Spinal cord (tissue), 10 donors: ENCODE data around the gene FOXN3. TPM values are rescaled to one million over a fixed set of nuclear protein-coding genes. Genes with fewer than 3 reads are reported as not detected.
"Not testable (repeated sequence)": the region's sequence is repeated elsewhere in the genome, so short reads cannot be mapped to it uniquely, and the experiment has no call there.

Experiments
- DNase-seq, 6 donors: peaks; one replicate each; pipeline versions ENCODE4 v3.0.0 to v3.0.0-alpha.2; 2013 to 2015; ENCODE audit warnings: low spot score in 6 of 6, low read depth in 4 of 6
- H3K27ac ChIP-seq: one replicate; pipeline ENCODE4 v1.5.1; 2013; ENCODE audit warnings: low read depth, low read length, control low read depth
- H3K27me3 ChIP-seq: one replicate; pipeline ENCODE4 v1.6.1; 2013; ENCODE audit warnings: low read length; ENCODE audit not compliant: control insufficient read depth, insufficient read depth
- H3K36me3 ChIP-seq: one replicate; pipeline ENCODE4 v1.6.1; 2013; ENCODE audit warnings: low read length; ENCODE audit not compliant: control insufficient read depth, insufficient read depth
- H3K4me1 ChIP-seq: one replicate; pipeline ENCODE4 v1.6.1; 2013; ENCODE audit warnings: low read length; ENCODE audit not compliant: control insufficient read depth, insufficient read depth
- H3K4me3 ChIP-seq: one replicate; pipeline ENCODE4 v1.5.1; 2013; ENCODE audit warnings: low read depth, low read length, control low read depth
- H3K9me3 ChIP-seq: one replicate; pipeline ENCODE4 v1.6.1; 2013; ENCODE audit warnings: low read length; ENCODE audit not compliant: control insufficient read depth, insufficient read depth
- WGBS: methylation state at CpG from one replicate; pipeline ENCODE4 v1.1.5; 2013; ENCODE audit warnings: missing lambda C conversion rate; ENCODE audit not compliant: insufficient coverage; 5-methylcytosine and 5-hydroxymethylcytosine counted together
- polyA plus RNA-seq, 2 donors: library from polyadenylated mRNA; unstranded; fragments of 120-200 nt; gene quantifications; one replicate each; pipeline ENCODE4 v1.2.1, GENCODE V29; 2013; ENCODE audit not compliant: insufficient read length in 2 of 2
- total RNA-seq, 2 donors: library from RNA; depleted of rRNA in 1 of 2; stranded (reverse); fragments of 120-200 nt in 1 of 2; fragments of >200 nt in 1 of 2; gene quantifications; one replicate each; pipeline versions ENCODE4 v1.2.3 to v1.2.4, GENCODE V29; 2013 to 2014
- donor health status: healthy.

FOXN3 gene
- total and polyA plus RNA-seq, 4 donors, result 37.8 to 56.8 (median 46.8) TPM

DNA sequence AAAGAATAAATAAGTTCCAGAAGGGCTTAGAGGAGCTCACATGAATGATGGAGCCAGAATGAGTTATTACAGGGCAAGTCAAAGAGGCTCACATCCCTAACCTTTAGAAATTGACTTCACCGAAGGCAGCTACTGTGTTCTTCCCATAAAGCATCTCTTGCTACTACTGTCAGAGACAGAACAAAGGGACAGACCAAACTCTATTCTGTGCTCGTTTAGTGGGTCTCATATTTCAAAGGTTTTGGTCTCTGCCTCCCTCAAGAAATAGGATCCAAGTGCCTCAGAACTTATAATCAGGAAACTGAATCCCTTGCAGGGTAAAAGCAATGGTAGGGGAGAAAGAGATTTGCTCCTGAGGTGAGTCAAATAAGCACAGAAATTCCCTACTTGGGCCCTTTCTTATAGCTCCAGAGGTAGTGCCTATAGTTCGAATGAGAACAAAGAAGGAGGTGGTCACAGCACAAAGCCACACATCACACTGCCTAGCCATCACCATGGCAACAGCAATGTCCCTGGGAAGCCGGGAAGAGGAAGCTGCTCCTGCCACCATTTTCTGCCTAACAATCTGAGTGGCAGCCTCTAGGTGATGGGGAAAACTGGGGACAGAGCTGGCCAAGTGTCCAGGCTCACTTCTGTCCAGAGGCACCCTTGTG lies 294.9 kb downstream of the FOXN3 start:
- Histone ChIP-seq H3K4me3 (no peak overlapping the region), H3K27ac (no peak overlapping the region), H3K4me1 (peaks cover 4% of the 10 kb centered on the region), H3K36me3 (no peaks in the 10 kb centered on the region), H3K27me3 (no peaks in the 10 kb centered on the region), H3K9me3 (peaks cover 1% of the 10 kb centered on the region)
- 7% methylated on average over 2 of the region's 4 CpGs for WGBS
- peak in 4 of 6 donors; percentile 26 to 95 (median 50) for DNase-seq

DNA sequence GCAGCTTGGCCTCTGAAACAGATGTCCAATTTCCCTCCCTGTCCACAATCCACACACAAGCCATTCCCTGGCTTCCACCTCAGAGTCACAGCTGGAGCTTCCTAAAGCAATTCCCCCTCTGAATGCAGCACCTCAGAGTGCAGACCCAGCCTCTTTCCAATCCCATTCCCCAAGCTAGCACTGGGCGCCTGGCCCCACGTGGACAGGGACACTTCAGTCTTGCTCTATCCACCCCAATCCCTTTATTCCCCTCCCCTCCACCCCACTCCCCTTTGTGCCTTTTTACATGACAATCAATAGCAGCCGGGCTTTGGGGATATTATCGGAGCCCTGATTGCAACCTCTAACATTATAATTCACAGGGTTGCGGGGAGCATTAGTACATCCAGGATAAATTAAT lies 300.0 kb downstream of the FOXN3 start:
- peaks cover 1% of the 10 kb centered on the region for H3K9me3 ChIP-seq
- no peaks in the 10 kb centered on the region for H3K4me1 ChIP-seq
- no peaks in the 10 kb centered on the region for H3K36me3 ChIP-seq
- no peaks in the 10 kb centered on the region for H3K27me3 ChIP-seq
- peak in 1 of 6 donors; percentile 24 for DNase-seq
- no peak overlapping the region for H3K27ac ChIP-seq
- WGBS, result 54% methylated on average over 2 of the region's 5 CpGs
- H3K4me3 ChIP-seq, result no peak overlapping the region

DNA sequence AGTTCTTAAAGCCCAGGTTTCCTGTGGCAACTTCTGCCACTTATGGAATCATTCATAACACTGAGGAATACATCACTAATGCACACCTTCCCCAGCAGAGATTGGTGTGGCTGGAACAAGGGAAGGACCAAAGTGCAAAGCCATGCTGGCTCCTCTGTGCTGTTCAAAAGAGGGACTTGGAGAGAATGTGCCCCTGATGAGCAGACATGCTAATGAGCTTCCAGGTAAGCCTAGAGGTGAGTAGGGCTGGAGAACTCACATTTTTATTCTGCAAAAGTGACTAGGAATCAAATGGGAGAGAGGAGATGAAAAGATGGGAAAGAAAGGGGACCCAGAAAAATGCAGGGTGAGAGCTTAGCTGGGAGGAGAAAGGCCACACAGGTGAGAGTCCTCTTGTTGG lies 302.9 kb downstream of the FOXN3 start:
- H3K4me1 ChIP-seq, result no peaks in the 10 kb centered on the region
- no peaks in the 10 kb centered on the region for H3K36me3 ChIP-seq
- no peaks in the 10 kb centered on the region for H3K27me3 ChIP-seq
- H3K9me3 ChIP-seq, result no peaks in the 10 kb centered on the region
- DNase-seq, result no peak
- no peak overlapping the region for H3K4me3 ChIP-seq
- no peak overlapping the region for H3K27ac ChIP-seq

- H3K27ac ChIP-seq, result no peak overlapping the region
- DNase-seq, result no peak
- H3K36me3 ChIP-seq, result no peaks in the 10 kb centered on the region
- H3K9me3 ChIP-seq, result no peaks in the 10 kb centered on the region
- no peak overlapping the region for H3K4me3 ChIP-seq
- 96% methylated on average over 9 of the region's 18 CpGs for WGBS
- no peaks in the 10 kb centered on the region for H3K27me3 ChIP-seq
- no peaks in the 10 kb centered on the region for H3K4me1 ChIP-seq
These were observed 304.3 kb downstream of the FOXN3 start for GRCh38 chr14:89112720-89113119.

GRCh38 chr14:89111766-89112543 lies 305.1 kb downstream of the FOXN3 start:
- not testable (repeated sequence) for H3K9me3 ChIP-seq, H3K27ac ChIP-seq, H3K4me1 ChIP-seq, H3K27me3 ChIP-seq, DNase-seq, H3K36me3 ChIP-seq, H3K4me3 ChIP-seq
- WGBS, result 76% methylated on average over 18 of the region's 25 CpGs

- not testable (repeated sequence) for DNase-seq, H3K9me3 ChIP-seq, H3K27ac ChIP-seq, H3K4me3 ChIP-seq, H3K4me1 ChIP-seq, H3K36me3 ChIP-seq, H3K27me3 ChIP-seq
- 100% methylated on average over 2 of the region's 13 CpGs for WGBS
These were observed 305.8 kb downstream of the FOXN3 start for GRCh38 chr14:89111232-89111631.

GRCh38 chr14:89110110-89110509 lies 306.9 kb downstream of the FOXN3 start:
- Histone ChIP-seq H3K4me1 (no peaks in the 10 kb centered on the region), H3K36me3 (no peaks in the 10 kb centered on the region), H3K27me3 (no peaks in the 10 kb centered on the region), H3K27ac (no peak overlapping the region), H3K9me3 (no peaks in the 10 kb centered on the region), H3K4me3 (no peak overlapping the region)
- DNase-seq, result no peak
- WGBS, result 95% methylated on average over 9 of the region's 9 CpGs

- H3K27ac ChIP-seq, result no peak overlapping the region
- no peaks in the 10 kb centered on the region for H3K36me3 ChIP-seq
- no peaks in the 10 kb centered on the region for H3K9me3 ChIP-seq
- 81% methylated on average over 4 of the region's 4 CpGs for WGBS
- no peak for DNase-seq
- H3K27me3 ChIP-seq, result no peaks in the 10 kb centered on the region
- H3K4me3 ChIP-seq, result no peak overlapping the region
- H3K4me1 ChIP-seq, result no peaks in the 10 kb centered on the region
These were observed 308.4 kb downstream of the FOXN3 start for GRCh38 chr14:89108608-89109007.

GRCh38 chr14:89107626-89108025 lies 309.4 kb downstream of the FOXN3 start:
- no peaks in the 10 kb centered on the region for H3K4me1 ChIP-seq
- no peak overlapping the region for H3K4me3 ChIP-seq
- no peak overlapping the region for H3K27ac ChIP-seq
- DNase-seq, result peak in 1 of 6 donors; percentile 70
- no peaks in the 10 kb centered on the region for H3K36me3 ChIP-seq
- no peaks in the 10 kb centered on the region for H3K9me3 ChIP-seq
- H3K27me3 ChIP-seq, result no peaks in the 10 kb centered on the region
- 57% methylated on average over 4 of the region's 5 CpGs for WGBS
